Fibroblast of skin of left quadriceps (primary cell): ENCODE results near the gene CCDC78.

Experiments used
- DNase-seq, 2 experiments: peaks; one replicate each; pipeline ENCODE4 v3.0.0-alpha.2; 2013; ENCODE audit warnings: low read depth in 2 of 2

The CCDC78 gene

GRCh38 chr16:739560-740458 is 13.6 kb upstream of the CCDC78 start:
- no peak for DNase-seq

- no peak for DNase-seq
These were observed 10.8 kb upstream of the CCDC78 start for GRCh38 chr16:736936-737481.

DNA sequence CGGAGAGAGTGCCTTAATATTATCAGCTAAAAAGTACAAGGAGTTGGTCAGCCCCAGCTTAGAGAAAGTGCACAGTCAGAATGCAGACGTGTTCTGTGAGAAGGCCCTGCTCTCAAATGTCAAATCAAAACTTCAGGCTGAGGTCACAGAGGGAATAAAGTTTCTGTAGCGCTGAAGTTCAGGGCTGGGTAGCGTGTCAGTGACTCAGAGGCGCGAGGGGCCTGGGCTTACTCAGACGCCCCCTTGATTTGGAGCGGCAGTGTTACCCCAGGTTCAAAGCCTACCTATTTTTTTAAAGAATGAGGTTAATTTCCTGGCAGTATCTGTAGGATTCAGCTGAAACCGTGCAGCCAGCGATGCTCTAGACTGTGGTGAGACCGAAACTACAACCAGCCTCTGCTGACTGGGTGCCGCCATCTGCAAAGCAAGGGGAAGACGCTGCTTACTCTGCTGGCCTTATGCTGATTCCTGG is 9.8 kb upstream of the CCDC78 start:
- no peak for DNase-seq

DNA sequence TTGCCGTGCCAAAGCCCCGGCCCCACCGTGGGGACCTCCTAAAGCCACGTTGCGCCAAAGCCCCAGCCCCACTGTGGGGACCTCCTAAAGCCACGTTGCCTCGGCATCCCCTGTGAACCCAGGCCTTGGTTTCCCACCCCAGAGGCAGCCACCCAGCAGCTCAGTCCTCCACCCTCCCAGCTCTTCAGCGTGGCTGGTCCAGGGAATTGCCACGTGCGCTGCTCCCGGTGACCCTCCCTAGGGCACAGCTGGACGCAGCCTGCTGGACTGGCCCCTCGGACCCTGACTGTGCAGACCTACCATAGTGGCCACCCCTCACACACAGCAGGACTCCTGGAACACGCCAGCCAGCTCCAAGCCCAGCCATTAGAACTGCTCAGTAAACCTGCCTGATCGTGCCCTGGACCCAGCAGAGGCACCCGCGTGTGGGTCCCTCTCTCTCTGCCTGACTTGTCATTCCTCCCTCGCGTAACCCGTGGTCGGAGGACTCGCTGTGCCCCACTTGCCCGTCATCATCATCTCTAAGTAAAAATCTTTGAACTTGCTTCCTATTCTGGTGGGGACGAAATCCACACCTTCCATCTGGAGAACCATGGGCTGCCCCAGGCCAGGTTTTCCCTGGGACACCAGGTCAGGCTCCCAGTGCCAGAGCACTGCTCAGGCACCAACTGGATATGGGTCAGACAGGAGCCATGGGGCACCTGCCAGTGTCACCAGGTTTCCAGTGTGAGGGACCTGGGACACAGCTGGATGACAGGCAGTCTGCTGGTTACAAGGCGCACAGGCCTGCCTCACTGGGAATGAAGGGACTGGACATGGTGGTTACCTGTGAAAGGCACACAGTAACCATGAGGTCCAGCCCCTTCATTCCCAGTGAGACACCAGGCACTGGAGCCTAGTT is 9.0 kb upstream of the CCDC78 start:
- DNase-seq: no peak

DNA sequence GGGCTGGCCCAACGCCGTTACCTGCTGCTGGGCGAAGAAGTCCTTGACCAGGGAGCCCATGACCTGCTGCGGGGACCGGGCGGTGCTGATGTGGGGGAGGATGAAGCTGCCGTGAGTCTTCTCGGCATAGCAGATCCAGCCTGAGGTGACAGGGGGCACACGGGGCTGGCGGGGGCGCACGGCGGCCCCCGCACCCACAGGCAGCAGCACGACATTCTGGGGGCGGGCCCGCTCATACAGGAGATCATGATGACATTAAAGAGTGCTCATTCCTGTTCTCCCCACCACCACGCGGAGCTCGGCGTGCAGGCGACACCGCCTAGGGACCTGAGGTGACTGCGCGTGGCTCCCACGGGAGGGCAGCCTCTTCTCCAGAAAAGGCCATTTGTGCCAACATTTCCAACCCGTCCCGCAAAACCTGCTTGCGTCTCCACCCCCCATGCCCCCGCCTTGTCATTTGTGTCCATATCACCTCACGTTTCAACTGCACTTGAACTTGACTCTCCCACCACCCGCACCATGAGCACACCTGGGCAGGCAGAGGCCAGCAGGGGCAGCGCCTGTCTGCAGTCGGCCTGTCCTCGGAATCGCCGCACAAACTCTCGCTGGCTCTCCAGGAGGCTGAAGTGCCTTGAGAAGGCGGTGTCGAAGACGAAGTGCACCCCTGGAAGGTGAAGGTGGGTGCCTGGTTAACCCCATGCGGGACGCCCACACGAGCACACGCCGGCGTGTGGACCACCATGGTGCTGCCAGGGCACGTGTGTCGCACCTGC is 8.2 kb upstream of the CCDC78 start:
- DNase-seq: no peak

DNA sequence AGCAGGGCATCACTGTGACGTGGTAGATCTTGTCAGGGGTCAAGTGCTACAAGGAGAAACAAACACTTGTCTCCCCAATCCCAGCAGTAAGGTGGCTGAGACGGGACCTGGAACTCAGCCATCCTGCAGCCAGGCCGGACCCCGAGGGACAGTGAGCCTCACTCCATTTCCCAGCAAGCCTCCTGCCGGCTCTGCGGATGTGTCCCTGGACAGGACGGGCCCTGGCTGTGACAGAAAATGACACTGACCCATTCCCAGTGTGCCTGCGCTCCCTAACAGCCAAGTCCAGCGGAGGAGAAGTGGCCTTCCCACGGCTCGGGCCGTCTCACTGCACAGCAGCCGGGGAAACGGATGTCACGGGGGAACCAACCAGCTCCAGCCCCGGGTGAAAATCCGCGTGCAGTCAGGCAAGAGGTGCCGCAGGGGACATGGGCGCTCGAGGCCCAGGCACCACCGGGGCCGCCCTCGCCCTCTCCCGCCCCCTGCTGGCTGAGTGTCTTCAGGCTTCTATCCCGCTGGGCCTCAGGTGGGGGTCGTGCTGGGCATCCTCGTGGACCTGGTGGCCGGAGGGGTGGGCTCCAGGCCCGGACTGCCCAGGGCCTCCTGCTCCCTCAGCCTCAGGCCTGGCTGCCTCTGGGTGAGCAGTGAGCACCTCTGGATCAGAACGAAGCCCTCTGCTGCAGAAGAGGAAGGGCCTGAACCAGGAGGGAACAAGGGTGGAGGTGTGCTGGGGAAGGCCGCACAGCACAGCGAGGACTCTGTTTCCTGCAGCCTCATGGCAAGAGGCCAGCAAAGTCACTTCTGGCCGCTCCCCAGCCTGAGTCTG is 7.4 kb upstream of the CCDC78 start:
- DNase-seq: no peak

GRCh38 chr16:732936-733335 is 6.7 kb upstream of the CCDC78 start:
- no peak for DNase-seq

- no peak for DNase-seq
These were observed 6.1 kb upstream of the CCDC78 start for GRCh38 chr16:732332-732731.

DNA sequence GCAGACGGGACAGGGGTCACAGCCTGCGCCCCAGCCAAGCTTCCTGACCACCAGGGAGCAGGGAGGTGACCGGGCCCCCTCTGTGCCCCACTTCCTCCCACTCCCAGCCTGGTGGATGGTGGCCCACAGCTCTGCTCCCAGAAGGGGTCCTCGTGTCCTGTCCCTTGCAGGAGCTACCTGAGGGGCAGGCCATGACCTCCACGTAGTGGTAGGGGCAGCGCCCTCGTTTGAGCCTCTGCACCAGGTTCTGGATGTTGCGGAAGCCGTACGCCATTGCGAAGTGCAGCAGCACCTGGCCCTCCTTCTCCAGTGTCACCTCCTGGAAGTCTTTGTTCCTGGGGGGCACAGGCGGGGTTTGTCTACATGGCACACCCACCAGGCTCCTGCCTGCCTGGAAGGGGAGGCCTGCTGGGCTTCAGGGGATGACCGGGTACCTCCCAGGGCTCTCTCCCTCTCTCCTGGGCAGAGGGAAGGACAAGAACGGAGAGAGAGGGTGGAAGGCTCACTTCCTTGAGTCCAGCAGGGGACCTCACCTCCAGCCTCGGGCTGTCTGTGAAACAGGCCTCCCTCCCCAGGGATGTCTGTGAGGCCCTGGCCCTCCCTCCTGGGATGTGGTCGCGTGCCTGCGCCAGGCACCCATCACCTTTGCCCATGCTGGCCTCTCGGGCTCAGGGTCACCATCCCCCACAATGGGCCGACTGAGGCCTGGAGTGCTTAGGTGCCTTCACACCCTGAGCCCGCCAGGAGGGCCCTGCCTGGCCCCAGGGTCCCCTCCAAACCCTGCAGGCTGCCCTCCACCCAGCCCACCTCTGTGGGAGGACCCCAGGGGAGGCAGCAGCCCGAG is 4.6 kb upstream of the CCDC78 start:
- no peak for DNase-seq

DNA sequence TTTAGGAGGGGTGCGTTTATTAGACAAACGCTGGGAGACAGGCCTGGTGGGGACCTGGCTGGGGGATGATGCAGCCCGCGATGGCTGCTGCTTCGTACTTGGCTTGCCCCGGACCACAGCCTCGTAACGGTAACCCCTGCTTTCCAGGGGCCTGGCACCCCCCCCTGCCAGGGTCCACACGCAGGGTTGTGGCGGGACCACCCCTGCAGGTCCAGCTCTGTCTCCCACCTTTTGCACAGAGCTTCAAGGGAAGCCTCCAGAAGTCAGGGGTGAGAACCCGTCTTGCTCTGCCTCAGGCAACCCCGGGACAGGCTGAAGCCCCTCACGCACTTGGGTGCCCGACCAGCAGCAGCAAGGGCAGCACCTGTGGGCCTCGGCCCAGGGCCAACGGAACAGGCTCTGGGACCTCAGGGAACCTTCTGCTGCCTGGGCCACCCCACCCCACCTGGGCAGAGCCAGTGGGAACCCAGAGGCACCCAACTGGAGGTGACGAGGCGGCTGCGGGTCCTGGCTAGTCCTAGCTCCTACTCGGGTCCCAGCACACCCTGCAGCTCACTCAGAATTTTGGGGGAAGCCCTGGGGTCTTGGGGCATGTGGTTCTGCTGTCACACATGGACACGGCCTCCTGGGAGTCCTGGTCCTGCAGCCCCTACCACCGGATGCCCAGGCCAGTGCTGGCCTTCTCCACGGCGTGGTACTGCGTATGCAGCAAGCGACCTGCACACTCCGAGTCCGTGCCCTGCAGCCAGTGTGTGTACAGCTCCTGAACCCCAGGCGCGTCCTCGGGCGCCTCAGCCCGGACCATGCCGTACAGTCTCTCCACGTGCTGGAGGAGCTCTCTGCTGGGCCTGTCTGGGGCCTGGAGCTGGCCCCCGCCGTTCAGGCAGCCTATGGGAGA is 3.8 kb upstream of the CCDC78 start:
- DNase-seq: no peak

- no peak for DNase-seq
These were observed 2.9 kb upstream of the CCDC78 start for GRCh38 chr16:728890-729744.

DNA sequence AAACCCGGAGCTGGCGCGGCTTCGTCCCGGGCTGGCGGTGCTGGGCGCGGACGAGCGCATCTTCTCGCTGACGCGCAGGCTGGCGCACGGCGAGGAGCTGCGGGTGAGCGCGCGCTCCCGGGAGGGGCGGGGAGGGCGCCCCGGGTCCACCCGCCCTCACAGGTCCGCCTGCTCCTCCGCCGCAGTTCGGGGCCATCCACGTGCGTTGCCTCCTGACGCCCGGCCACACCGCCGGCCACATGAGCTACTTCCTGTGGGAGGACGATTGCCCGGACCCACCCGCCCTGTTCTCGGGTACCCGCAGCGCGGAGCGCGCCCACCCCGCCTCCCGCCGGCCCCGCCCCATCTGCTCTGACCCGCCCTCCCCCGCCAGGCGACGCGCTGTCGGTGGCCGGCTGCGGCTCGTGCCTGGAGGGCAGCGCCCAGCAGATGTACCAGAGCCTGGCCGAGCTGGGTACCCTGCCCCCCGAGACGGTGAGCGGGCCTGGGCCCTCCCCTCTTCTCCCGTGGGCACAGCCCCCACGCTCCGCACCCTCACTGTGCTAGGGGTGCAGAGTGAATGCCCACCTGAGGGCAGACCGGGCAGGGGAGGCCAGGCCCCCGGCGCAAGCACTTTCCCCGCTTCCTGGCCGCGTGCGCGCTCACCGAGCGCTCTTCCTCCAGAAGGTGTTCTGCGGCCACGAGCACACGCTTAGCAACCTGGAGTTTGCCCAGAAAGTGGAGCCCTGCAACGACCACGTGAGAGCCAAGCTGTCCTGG is 2.1 kb upstream of the CCDC78 start:
- no peak for DNase-seq

- no peak for DNase-seq
These were observed 1.2 kb upstream of the CCDC78 start for GRCh38 chr16:727291-727977.

- DNase-seq: no peak
These were observed 130 bp downstream of the CCDC78 start for GRCh38 chr16:726188-726437.

DNA sequence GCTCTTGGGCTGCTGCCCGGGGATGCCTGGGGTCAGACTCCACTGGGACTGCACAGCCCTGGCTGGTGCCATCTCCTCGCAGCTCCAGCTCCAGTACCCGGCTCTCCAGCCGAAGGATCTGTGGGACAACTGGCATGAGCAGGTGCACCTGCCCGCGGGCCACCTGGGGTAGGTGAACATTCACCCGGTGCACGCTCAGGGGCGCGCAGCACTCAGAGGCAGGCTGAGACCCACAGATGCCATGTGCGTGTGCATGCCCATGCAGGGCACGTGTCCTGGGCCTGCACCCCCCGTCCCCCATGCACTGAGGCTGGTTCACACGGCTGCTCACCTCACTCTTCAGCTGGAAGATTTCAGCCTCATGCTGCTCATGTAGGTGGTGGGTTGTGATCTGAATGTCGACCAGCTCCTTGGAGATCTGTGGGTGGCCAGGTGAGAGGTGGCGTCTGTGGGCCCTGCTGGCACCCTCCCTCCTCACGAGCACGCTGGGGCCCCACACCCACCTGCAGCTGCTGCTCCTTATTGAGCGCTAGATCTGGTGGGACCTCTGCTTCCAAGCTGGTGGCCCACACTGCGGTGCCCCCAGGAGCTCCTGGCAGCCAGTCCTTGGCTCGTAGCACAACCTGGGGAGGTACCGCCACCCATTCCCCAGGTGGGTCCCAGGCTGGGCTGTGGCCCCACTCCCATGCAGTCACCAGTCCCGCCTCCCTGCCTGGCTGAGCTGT is 618 bp downstream of the CCDC78 start:
- no peak for DNase-seq

DNA sequence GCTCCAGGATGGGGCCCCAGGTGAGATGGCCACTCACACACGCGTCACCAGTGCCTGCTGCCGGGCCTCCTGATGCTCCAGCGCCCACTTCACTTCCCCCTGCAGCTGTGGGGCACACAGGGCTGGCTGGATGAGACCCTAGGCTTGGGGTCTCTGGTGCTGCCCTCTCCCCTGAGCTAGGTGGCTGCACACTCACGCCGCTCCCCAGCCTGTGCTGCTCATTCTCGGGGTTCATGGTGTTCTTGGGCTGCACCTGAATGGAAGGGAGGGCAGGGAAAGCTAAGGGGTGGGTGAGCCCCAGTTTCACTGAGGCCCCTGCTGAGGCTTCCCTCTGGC is 1.2 kb downstream of the CCDC78 start:
- no peak for DNase-seq
